HEK293 (cell line): ENCODE data around the gene MC1R.

Experiments used
- CTCF ChIA-PET: fragments of 350-600 bp; formaldehyde crosslinking; extraction: SDS; loops from one replicate; lab custom pipeline; 2021; ENCODE audit warnings: antibody characterized with exemption; lab: Yijun Ruan, JAX
- POLR2A ChIA-PET: fragments of 300-600 bp; formaldehyde crosslinking; extraction: SDS; loops from one replicate; lab custom pipeline; 2020; ENCODE audit warnings: antibody characterized with exemption, inconsistent platforms; lab: Yijun Ruan, JAX
- H3K27ac ChIP-seq: fragments of 200-500 bp; sonication (Bioruptor generic); 2 replicates; pipeline ENCODE4 v1.5.1; 2014; ENCODE audit warnings: low read depth, low read length, control low read depth, inconsistent platforms; ENCODE audit errors: extremely low read depth
- H3K36me3 ChIP-seq, 2 experiments: fragments of 200-500 bp in 1 of 2; sonication (Bioruptor generic) in 1 of 2; 1 replicate in 1 of 2; 2 replicates in 1 of 2; pipeline ENCODE4 v1.5.1; 2014 to 2017; ENCODE audit warnings: inconsistent platforms in 2 of 2, low read length in 2 of 2; ENCODE audit not compliant: control insufficient read depth in 2 of 2, insufficient read depth in 1 of 2
- H3K4me1 ChIP-seq: fragments of 200-500 bp; sonication (Bioruptor generic); 2 replicates; pipeline ENCODE4 v1.5.1; 2014; ENCODE audit warnings: mild to moderate bottlenecking, low read length, inconsistent platforms; ENCODE audit not compliant: control insufficient read depth, insufficient read depth
- H3K4me3 ChIP-seq: 2 replicates; pipeline ENCODE4 v1.5.1; 2011; ENCODE audit warnings: low read depth, mild to moderate bottlenecking, control low read depth, low read length, moderate library complexity
- H3K9me3 ChIP-seq: fragments of 200-500 bp; sonication (Bioruptor generic); 2 replicates; pipeline ENCODE4 v1.5.1; 2014; ENCODE audit warnings: low read depth, low read length, inconsistent platforms; ENCODE audit not compliant: control insufficient read depth, insufficient read depth
- ELK4 ChIP-seq: IDR thresholded peaks from 2 replicates; pipeline ENCODE4 v1.6.1; 2011; ENCODE audit warnings: mild to moderate bottlenecking, low read depth, low read length, borderline replicate concordance
- GLI2 ChIP-seq: fragments of 450-650 bp; formaldehyde crosslinking; IDR thresholded peaks from 2 replicates; pipeline ENCODE4; 2017; ENCODE audit warnings: missing biosample characterization, missing genetic modification characterization, low read depth, borderline replicate concordance
- GLIS2 ChIP-seq: fragments of 450-650 bp; formaldehyde crosslinking; IDR thresholded peaks from 2 replicates; pipeline ENCODE4 v1.5.1; 2016; ENCODE audit warnings: missing biosample characterization, missing genetic modification characterization
- KLF1 ChIP-seq: fragments of 450-650 bp; formaldehyde crosslinking; IDR thresholded peaks from 2 replicates; pipeline ENCODE4 v1.5.1; 2016; ENCODE audit warnings: missing biosample characterization, missing genetic modification characterization
- KLF7 ChIP-seq: fragments of 450-650 bp; formaldehyde crosslinking; IDR thresholded peaks from 2 replicates; pipeline ENCODE4 v1.5.1; 2016; ENCODE audit warnings: missing biosample characterization, missing genetic modification characterization, borderline replicate concordance
- OVOL3 ChIP-seq: fragments of 450-650 bp; formaldehyde crosslinking; IDR thresholded peaks from 2 replicates; pipeline ENCODE4 v1.5.1; 2016; ENCODE audit warnings: missing biosample characterization, missing genetic modification characterization
- PATZ1 ChIP-seq: fragments of 450-650 bp; formaldehyde crosslinking; IDR thresholded peaks from 2 replicates; pipeline ENCODE4 v1.5.1; 2016; ENCODE audit warnings: missing biosample characterization, missing genetic modification characterization
- PBX3 ChIP-seq: sonication (generic); formaldehyde crosslinking; IDR thresholded peaks from 2 replicates; pipeline ENCODE4 v1.8.1; 2022; ENCODE audit warnings: mild to moderate bottlenecking, moderate library complexity, missing genetic modification reagents
- PRDM2 ChIP-seq: fragments of 450-650 bp; formaldehyde crosslinking; IDR thresholded peaks from 2 replicates; pipeline ENCODE4 v1.5.1; 2016; ENCODE audit warnings: missing biosample characterization, missing genetic modification characterization, borderline replicate concordance
- SP7 ChIP-seq: fragments of 450-650 bp; formaldehyde crosslinking; IDR thresholded peaks from 2 replicates; pipeline ENCODE4 v1.5.1; 2016; ENCODE audit warnings: missing biosample characterization, missing genetic modification characterization
- ZNF324 ChIP-seq: fragments of 450-650 bp; formaldehyde crosslinking; IDR thresholded peaks from 2 replicates; pipeline ENCODE4 v1.5.1; 2016; ENCODE audit warnings: missing biosample characterization, missing genetic modification characterization
- ZNF37A ChIP-seq: fragments of 450-650 bp; IDR thresholded peaks from 2 replicates; pipeline ENCODE4 v1.5.1; 2018; ENCODE audit warnings: missing biosample characterization, missing genetic modification characterization
- ZNF398 ChIP-seq: fragments of 450-650 bp; formaldehyde crosslinking; IDR thresholded peaks from 2 replicates; pipeline ENCODE4 v1.5.1; 2017; ENCODE audit warnings: missing biosample characterization, missing genetic modification characterization
- ZNF549 ChIP-seq: fragments of 450-650 bp; IDR thresholded peaks from 2 replicates; pipeline ENCODE4 v1.5.1; 2018; ENCODE audit warnings: missing biosample characterization, missing genetic modification characterization, mild to moderate bottlenecking, inconsistent platforms, moderate library complexity
- ZNF692 ChIP-seq: fragments of 450-650 bp; formaldehyde crosslinking; IDR thresholded peaks from 2 replicates; pipeline ENCODE4 v1.5.1; 2016; ENCODE audit warnings: missing biosample characterization, missing genetic modification characterization
- ZNF76 ChIP-seq: fragments of 450-650 bp; formaldehyde crosslinking; IDR thresholded peaks from 2 replicates; pipeline ENCODE4; 2016; ENCODE audit warnings: low read depth, missing biosample characterization, missing genetic modification characterization, borderline replicate concordance
- ZNF777 ChIP-seq: fragments of 450-650 bp; formaldehyde crosslinking; IDR thresholded peaks from 2 replicates; pipeline ENCODE4 v1.5.1; 2017; ENCODE audit warnings: missing biosample characterization, missing genetic modification characterization, borderline replicate concordance

The MC1R gene

GRCh38 chr16:89923640-89924296 is 5.1 kb downstream of the MC1R start:
- H3K4me3 ChIP-seq = peak overlapping the region; percentile 38
- CTCF ChIA-PET = interaction anchor here (0.6 to 2.7 kb wide), 2 partner anchors 14 to 218 kb away, joined by 4 to 16 read pairs; no protein-coding TSS in a partner anchor
- POLR2A ChIA-PET = interaction anchor here (0.8 to 2.5 kb wide), 12 partner anchors 8 to 50 kb away, joined by 3 to 32 read pairs (median 6); partner anchors contain the start of gene TCF25

More at GRCh38 chr16:89923640-89924296, 5.1 kb downstream of the MC1R start:
- H3K36me3 ChIP-seq = no peaks in the 10 kb centered on the region
- H3K4me1 ChIP-seq = peaks cover 16% of the 10 kb centered on the region
- no peak overlapping the region; the same call in 1 of the 2 replicates for H3K27ac ChIP-seq
- H3K9me3 ChIP-seq = no peaks in the 10 kb centered on the region
- TF ChIP-seq GLIS2 (peak; percentile 41; the same call in 1 of the 2 replicates), SP7 (tag by site-specific recombination) (no peak), ZNF777 (tag by site-specific recombination) (no peak), OVOL3 (no peak), PRDM2 (no peak), ZNF76 (tag by site-specific recombination) (no peak), ELK4 (no peak), KLF7 (tag by site-specific recombination) (peak; percentile 35; the same call in 1 of the 2 replicates), GLI2 (tag by site-specific recombination) (no peak), ZNF549 (tag by site-specific recombination) (no peak), PATZ1 (tag by site-specific recombination) (0 out of 2 replicates have a peak, but pooled peaks have one; percentile 24), ZNF37A (tag by site-specific recombination) (no peak), PBX3 (CRISPR knock-in tag) (no peak), ZNF398 (tag by site-specific recombination) (0 out of 2 replicates have a peak, but pooled peaks have one; percentile 19), ZNF692 (tag by site-specific recombination) (no peak), ZNF324 (tag by site-specific recombination) (no peak), KLF1 (tag by site-specific recombination) (no peak)
